Measurements from ENCODE around the gene EBP. TPM values are rescaled to one million over a fixed set of nuclear protein-coding genes. Genes with fewer than 3 reads are reported as not detected.
A peak's percentile ranks its signal among the peaks of the same experiment; 100 is the strongest.
"Not testable (repeated sequence)": the region's sequence is repeated elsewhere in the genome, so short reads cannot be mapped to it uniquely, and the experiment has no call there.

EBP gene
- total RNA-seq, 2 donors from 2014 or later = 37.8 to 46.9 TPM

DNA sequence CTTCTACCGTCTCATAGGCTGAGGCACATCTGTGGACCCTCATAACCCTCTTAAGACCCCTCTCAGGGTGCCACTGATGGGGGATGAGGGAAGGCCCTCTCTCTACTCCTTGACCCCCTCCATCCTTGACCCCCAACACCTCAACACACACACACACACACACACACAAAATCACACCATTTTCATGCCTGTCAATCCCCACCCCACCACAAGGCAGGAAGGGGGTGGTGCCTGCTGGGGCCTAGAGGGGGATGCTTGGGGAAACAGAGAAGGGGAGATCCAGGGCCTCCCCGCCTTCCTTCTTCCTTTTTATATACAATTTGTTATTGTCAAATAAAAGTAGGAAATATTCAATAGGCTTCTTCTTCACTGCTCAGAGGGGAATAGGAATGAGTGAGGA lies 1.2 kb upstream of the EBP start:
- Histone ChIP-seq H3K36me3 (no peaks in the 10 kb centered on the region), H3K27me3 (replicated peaks; ENCODE audit: insufficient read depth) (no peaks in the 10 kb centered on the region), H3K27ac (no peak overlapping the region), H3K4me1 (replicated peaks) (no peaks in the 10 kb centered on the region), H3K4me3 (no peak overlapping the region), H3K9me3 (no peaks in the 10 kb centered on the region)
- TF ChIP-seq POLR2AphosphoS5 (IDR thresholded peaks at IDR 0.05) (no peak), POLR2A (IDR thresholded peaks at IDR 0.05) (no peak)
- TF ChIP-seq, protein P1, sequence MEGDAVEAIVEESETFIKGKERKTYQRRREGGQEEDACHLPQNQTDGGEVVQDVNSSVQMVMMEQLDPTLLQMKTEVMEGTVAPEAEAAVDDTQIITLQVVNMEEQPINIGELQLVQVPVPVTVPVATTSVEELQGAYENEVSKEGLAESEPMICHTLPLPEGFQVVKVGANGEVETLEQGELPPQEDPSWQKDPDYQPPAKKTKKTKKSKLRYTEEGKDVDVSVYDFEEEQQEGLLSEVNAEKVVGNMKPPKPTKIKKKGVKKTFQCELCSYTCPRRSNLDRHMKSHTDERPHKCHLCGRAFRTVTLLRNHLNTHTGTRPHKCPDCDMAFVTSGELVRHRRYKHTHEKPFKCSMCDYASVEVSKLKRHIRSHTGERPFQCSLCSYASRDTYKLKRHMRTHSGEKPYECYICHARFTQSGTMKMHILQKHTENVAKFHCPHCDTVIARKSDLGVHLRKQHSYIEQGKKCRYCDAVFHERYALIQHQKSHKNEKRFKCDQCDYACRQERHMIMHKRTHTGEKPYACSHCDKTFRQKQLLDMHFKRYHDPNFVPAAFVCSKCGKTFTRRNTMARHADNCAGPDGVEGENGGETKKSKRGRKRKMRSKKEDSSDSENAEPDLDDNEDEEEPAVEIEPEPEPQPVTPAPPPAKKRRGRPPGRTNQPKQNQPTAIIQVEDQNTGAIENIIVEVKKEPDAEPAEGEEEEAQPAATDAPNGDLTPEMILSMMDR (IDR thresholded peaks at IDR 0.05) = no peak
- WGBS = 89% methylated on average over 2 of the region's 2 CpGs
- no peak for DNase-seq (ENCODE audit: low spot score)
- intact Hi-C loops (cut with DNase I) = no loop called here

DNA sequence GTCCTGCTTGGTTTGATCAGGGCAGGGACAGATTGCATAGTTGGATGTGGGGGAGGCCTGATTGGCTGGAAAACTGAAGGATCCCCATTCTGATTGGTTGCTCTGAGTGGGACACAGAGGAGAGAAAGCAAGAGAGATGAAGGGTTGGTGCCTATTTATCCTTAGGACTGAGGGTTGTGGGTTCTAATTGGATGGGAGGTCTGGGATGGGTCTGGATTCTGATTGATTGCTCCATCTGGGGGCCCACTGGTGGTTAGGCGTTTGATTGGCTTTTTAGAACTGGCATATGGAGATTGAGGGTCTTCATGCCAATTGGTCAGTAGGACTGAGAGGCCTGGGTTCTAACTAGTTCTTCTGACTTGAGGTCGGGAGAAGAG lies 644 bp upstream of the EBP start:
- Histone ChIP-seq H3K9me3 (no peaks in the 10 kb centered on the region), H3K27me3 (replicated peaks; ENCODE audit: insufficient read depth) (no peaks in the 10 kb centered on the region), H3K4me1 (replicated peaks) (no peaks in the 10 kb centered on the region), H3K27ac (peak overlapping the region; percentile 68), H3K4me3 (no peak overlapping the region), H3K36me3 (no peaks in the 10 kb centered on the region)
- intact Hi-C loops (cut with DNase I) = no loop called here
- TF ChIP-seq POLR2A (IDR thresholded peaks at IDR 0.05) = no peak
- no peak for TF ChIP-seq POLR2AphosphoS5 (IDR thresholded peaks at IDR 0.05)
- TF ChIP-seq, protein P1 (IDR thresholded peaks at IDR 0.05) = no peak
- WGBS = 17% methylated on average over 2 of the region's 2 CpGs
- DNase-seq (ENCODE audit: low spot score) = no peak

DNA sequence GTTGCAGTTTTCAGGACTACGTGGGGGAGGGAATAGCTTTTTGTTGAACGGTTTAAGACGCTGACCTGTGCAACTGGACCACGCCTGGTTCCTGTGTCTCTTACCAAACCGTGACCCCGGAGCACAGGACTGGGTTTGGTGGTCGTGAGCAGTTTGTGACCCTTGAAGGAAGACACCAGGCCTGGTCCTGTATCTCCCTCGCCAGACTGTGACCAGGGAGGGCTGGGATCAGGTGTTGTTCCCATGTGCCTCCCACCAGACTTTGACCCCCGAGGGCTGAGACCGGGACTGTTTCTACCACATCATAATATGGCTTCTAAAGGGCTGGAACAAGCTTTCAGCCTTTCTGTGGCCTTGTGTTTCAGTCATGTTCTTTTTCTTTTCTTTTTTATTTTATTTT lies 683 bp downstream of the EBP start:
- 10% methylated on average over 7 of the region's 10 CpGs for WGBS
- TF ChIP-seq, protein P1 (IDR thresholded peaks at IDR 0.05) = no peak
- TF ChIP-seq POLR2AphosphoS5 (IDR thresholded peaks at IDR 0.05) (no peak), POLR2A (IDR thresholded peaks at IDR 0.05) (no peak)
- Histone ChIP-seq H3K27ac (peak overlapping the region; percentile 68), H3K27me3 (replicated peaks; ENCODE audit: insufficient read depth) (no peaks in the 10 kb centered on the region), H3K36me3 (no peaks in the 10 kb centered on the region), H3K4me3 (peak overlapping the region; percentile 46 to 48), H3K4me1 (replicated peaks) (no peaks in the 10 kb centered on the region), H3K9me3 (no peaks in the 10 kb centered on the region)
- DNase-seq (ENCODE audit: low spot score) = no peak
- intact Hi-C loops (cut with DNase I) = no loop called here

DNA sequence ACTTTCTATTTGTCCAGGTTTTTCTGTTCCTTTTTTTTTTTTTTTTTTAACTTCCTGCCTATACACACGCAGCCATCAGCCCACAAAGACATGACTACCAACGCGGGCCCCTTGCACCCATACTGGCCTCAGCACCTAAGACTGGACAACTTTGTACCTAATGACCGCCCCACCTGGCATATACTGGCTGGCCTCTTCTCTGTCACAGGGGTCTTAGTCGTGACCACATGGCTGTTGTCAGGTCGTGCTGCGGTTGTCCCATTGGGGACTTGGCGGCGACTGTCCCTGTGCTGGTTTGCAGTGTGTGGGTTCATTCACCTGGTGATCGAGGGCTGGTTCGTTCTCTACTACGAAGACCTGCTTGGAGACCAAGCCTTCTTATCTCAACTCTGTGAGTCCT lies 2.1 kb downstream of the EBP start:
- no peaks in the 10 kb centered on the region for H3K4me1 ChIP-seq (replicated peaks)
- DNase-seq (ENCODE audit: low spot score) = no peak
- intact Hi-C loops (cut with DNase I) = no loop called here
- H3K27ac ChIP-seq = no peak overlapping the region
- H3K27me3 ChIP-seq (replicated peaks; ENCODE audit: insufficient read depth) = no peaks in the 10 kb centered on the region
- H3K4me3 ChIP-seq = no peak overlapping the region
- TF ChIP-seq, protein P1 (IDR thresholded peaks at IDR 0.05) = no peak
- TF ChIP-seq POLR2A (IDR thresholded peaks at IDR 0.05) (no peak), POLR2AphosphoS5 (IDR thresholded peaks at IDR 0.05) (no peak)
- 88% methylated on average over 4 of the region's 12 CpGs for WGBS
- no peaks in the 10 kb centered on the region for H3K36me3 ChIP-seq
- no peaks in the 10 kb centered on the region for H3K9me3 ChIP-seq

DNA sequence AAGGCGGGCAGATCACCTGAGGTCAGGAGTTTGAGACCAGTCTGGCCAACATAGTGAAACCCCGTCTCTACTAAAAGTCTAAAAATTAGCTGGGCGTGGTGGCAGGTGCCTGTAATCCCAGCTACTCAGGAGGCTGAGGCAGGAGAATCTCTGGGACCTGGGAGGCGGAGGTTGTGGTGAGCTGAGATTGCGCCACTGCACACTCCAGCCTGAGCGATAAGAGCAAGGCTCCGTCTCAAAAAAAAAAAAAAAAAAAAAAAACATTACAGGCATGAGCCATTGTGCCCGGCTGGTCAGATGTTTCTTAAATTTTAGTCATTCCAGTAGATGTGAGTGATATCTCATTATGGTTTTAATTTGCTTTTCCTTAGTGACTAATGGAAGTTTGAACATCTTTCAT lies 4.2 kb downstream of the EBP start:
- H3K4me3 ChIP-seq; intact Hi-C loops (cut with DNase I); H3K36me3 ChIP-seq; DNase-seq (ENCODE audit: low spot score); H3K27ac ChIP-seq; H3K4me1 ChIP-seq (replicated peaks); H3K27me3 ChIP-seq (replicated peaks; ENCODE audit: insufficient read depth); H3K9me3 ChIP-seq: not testable (repeated sequence)
- 85% methylated on average over 4 of the region's 8 CpGs for WGBS

Data from prostate gland (tissue), 2 donors.